ENCODE data around the gene TIFAB.

- TF ChIP-seq CTCF (IDR thresholded peaks at IDR 0.05; ENCODE audit: insufficient read depth, low read depth, low read length), result no peak
- no peak for TF ChIP-seq EZH2 (IDR thresholded peaks at IDR 0.05; ENCODE audit: insufficient read depth, low read length)
These were observed 2.5 kb downstream of the TIFAB start for GRCh38 chr5:135449644-135450043.

Data from astrocyte (in vitro differentiated cells and primary cell).